ENCODE results near the gene DNASE1L3.
A peak's percentile ranks its signal among the peaks of the same experiment; 100 is the strongest.
"Not testable (repeated sequence)": the region's sequence is repeated elsewhere in the genome, so short reads cannot be mapped to it uniquely, and the experiment has no call there.

Gene DNASE1L3

GRCh38 chr3:58243976-58244585 is 33.3 kb upstream of the DNASE1L3 start:
- Histone ChIP-seq H3K9me3 (ENCODE audit: insufficient read depth, low read depth, low read length) (no peaks in the 10 kb centered on the region), H3K27ac (ENCODE audit: low read depth, low read length) (no peak overlapping the region), H3K27me3 (ENCODE audit: insufficient read depth, low read length) (peaks cover 7% of the 10 kb centered on the region), H3K4me1 (ENCODE audit: insufficient read depth, low read length) (0 out of 2 replicates have a peak, but pooled peaks cover 7% of the 10 kb centered on the region), H3K36me3 (ENCODE audit: insufficient read depth, low read length) (no peaks in the 10 kb centered on the region), H3K9ac (ENCODE audit: low read depth, low read length) (no peak overlapping the region), H3K4me3 (ENCODE audit: low read length) (no peak overlapping the region)
- 94% methylated on average over 6 of the region's 6 CpGs for WGBS

DNA sequence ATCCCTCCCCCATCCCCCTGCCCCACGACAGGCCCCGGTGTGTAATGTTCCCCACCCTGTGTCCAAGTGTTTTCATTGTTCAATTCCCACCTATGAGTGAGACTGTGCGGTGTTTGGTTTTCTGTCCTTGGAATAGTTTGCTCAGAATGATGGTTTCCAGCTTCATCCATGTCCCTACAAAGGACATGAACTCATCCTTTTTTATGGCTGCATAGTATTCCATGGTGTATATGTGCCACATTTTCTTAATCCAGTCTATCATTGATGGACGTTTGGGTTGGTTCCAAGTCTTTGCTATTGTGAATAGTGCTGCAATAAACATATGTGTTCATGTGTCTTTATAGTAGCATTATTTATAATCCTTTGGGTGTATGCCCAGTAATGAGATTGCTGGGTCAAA is 32.1 kb upstream of the DNASE1L3 start:
- H3K36me3 ChIP-seq (ENCODE audit: insufficient read depth, low read length); H3K9ac ChIP-seq (ENCODE audit: low read depth, low read length): not testable (repeated sequence)
- 95% methylated on average over 2 of the region's 4 CpGs for WGBS

DNA sequence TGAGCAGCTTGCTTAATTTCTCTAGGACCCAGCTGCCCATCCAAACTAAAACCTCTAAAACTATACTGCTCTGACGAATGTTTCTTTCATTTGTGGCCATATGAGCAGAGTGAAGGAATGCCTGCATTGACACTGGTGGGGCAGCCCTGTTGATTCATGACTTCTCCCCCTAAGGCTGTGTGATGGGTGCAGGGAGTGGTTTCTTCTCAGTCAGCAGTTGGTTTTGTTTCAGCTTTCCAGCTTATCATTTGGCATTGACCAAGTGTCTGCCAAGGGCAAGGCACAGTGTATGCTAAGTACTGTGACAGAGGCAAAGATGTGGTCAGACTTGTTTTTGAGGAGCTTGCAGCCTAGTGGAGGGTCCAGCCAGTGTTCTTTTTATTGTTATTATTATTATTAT is 31.6 kb upstream of the DNASE1L3 start:
- peaks cover 20% of the 10 kb centered on the region for H3K27me3 ChIP-seq (ENCODE audit: insufficient read depth, low read length)
- WGBS, result 69% methylated on average over 1 of the region's 1 CpG
- no peak overlapping the region for H3K4me3 ChIP-seq (ENCODE audit: low read length)
- 0 out of 2 replicates have a peak, but pooled peaks cover 7% of the 10 kb centered on the region for H3K4me1 ChIP-seq (ENCODE audit: insufficient read depth, low read length)
- no peaks in the 10 kb centered on the region for H3K9me3 ChIP-seq (ENCODE audit: insufficient read depth, low read depth, low read length)
- no peaks in the 10 kb centered on the region for H3K36me3 ChIP-seq (ENCODE audit: insufficient read depth, low read length)
- H3K27ac ChIP-seq (ENCODE audit: low read depth, low read length), result no peak overlapping the region
- no peak overlapping the region for H3K9ac ChIP-seq (ENCODE audit: low read depth, low read length)

More for the DNA sequence above, 32.1 kb upstream of the DNASE1L3 start:
- not testable (repeated sequence) for H3K4me3 ChIP-seq (ENCODE audit: low read length); H3K9me3 ChIP-seq (ENCODE audit: insufficient read depth, low read depth, low read length); H3K4me1 ChIP-seq (ENCODE audit: insufficient read depth, low read length); H3K27ac ChIP-seq (ENCODE audit: low read depth, low read length)
- peaks cover 20% of the 10 kb centered on the region for H3K27me3 ChIP-seq (ENCODE audit: insufficient read depth, low read length)

GRCh38 chr3:58241306-58242044 is 30.7 kb upstream of the DNASE1L3 start:
- Histone ChIP-seq H3K4me1 (ENCODE audit: insufficient read depth, low read length) (peaks cover 9% of the 10 kb centered on the region; the same call in 1 of the 2 replicates), H3K9ac (ENCODE audit: low read depth, low read length) (no peak overlapping the region), H3K27me3 (ENCODE audit: insufficient read depth, low read length) (peaks cover 28% of the 10 kb centered on the region), H3K9me3 (ENCODE audit: insufficient read depth, low read depth, low read length) (no peaks in the 10 kb centered on the region), H3K4me3 (ENCODE audit: low read length) (no peak overlapping the region), H3K36me3 (ENCODE audit: insufficient read depth, low read length) (no peaks in the 10 kb centered on the region), H3K27ac (ENCODE audit: low read depth, low read length) (no peak overlapping the region)
- WGBS, result 93% methylated on average over 4 of the region's 4 CpGs

GRCh38 chr3:58238830-58239229 is 28.1 kb upstream of the DNASE1L3 start:
- H3K36me3 ChIP-seq (ENCODE audit: insufficient read depth, low read length), result no peaks in the 10 kb centered on the region
- no peak overlapping the region for H3K27ac ChIP-seq (ENCODE audit: low read depth, low read length)
- 65% methylated on average over 6 of the region's 7 CpGs for WGBS
- H3K27me3 ChIP-seq (ENCODE audit: insufficient read depth, low read length), result peaks cover 50% of the 10 kb centered on the region
- peaks cover 6% of the 10 kb centered on the region; the same call in 1 of the 2 replicates for H3K4me1 ChIP-seq (ENCODE audit: insufficient read depth, low read length)
- peak overlapping the region; percentile 91 for H3K4me3 ChIP-seq (ENCODE audit: low read length)
- no peak overlapping the region for H3K9ac ChIP-seq (ENCODE audit: low read depth, low read length)
- H3K9me3 ChIP-seq (ENCODE audit: insufficient read depth, low read depth, low read length), result no peaks in the 10 kb centered on the region

GRCh38 chr3:58237941-58238681 is 27.3 kb upstream of the DNASE1L3 start:
- Histone ChIP-seq H3K4me1 (ENCODE audit: insufficient read depth, low read length) (peaks cover 6% of the 10 kb centered on the region; the same call in 1 of the 2 replicates), H3K9me3 (ENCODE audit: insufficient read depth, low read depth, low read length) (no peaks in the 10 kb centered on the region), H3K36me3 (ENCODE audit: insufficient read depth, low read length) (no peaks in the 10 kb centered on the region), H3K9ac (ENCODE audit: low read depth, low read length) (peak overlapping the region; percentile 67), H3K27ac (ENCODE audit: low read depth, low read length) (no peak overlapping the region), H3K27me3 (ENCODE audit: insufficient read depth, low read length) (peaks cover 50% of the 10 kb centered on the region), H3K4me3 (ENCODE audit: low read length) (peak overlapping the region; percentile 91)
- under 1% methylated on average over 53 of the region's 53 CpGs for WGBS

GRCh38 chr3:58237238-58237940 is 26.6 kb upstream of the DNASE1L3 start, which contains the start of gene ABHD6:
Gene ABHD6 (plus strand): TSS chr3:58237792. CDS start chr3:58256587, 18,795 bp downstream.
- Histone ChIP-seq H3K4me3 (ENCODE audit: low read length) (peak within 1 kb of the TSS; percentile 91), H3K9me3 (ENCODE audit: insufficient read depth, low read depth, low read length) (no peaks in the 10 kb centered on the region), H3K36me3 (ENCODE audit: insufficient read depth, low read length) (no peaks in the 10 kb centered on the region), H3K9ac (ENCODE audit: low read depth, low read length) (peak within 1 kb of the TSS; percentile 67), H3K4me1 (ENCODE audit: insufficient read depth, low read length) (peaks cover 6% of the 10 kb centered on the region; the same call in 1 of the 2 replicates), H3K27ac (ENCODE audit: low read depth, low read length) (peak within 1 kb of the TSS; percentile 50; the same call in 1 of the 2 replicates), H3K27me3 (ENCODE audit: insufficient read depth, low read length) (peaks cover 55% of the 10 kb centered on the region)
- WGBS, result under 1% methylated on average over 77 of the region's 77 CpGs

- Histone ChIP-seq H3K9me3 (ENCODE audit: insufficient read depth, low read depth, low read length) (no peaks in the 10 kb centered on the region), H3K4me1 (ENCODE audit: insufficient read depth, low read length) (peaks cover 6% of the 10 kb centered on the region; the same call in 1 of the 2 replicates), H3K4me3 (ENCODE audit: low read length) (peak overlapping the region; percentile 91), H3K36me3 (ENCODE audit: insufficient read depth, low read length) (no peaks in the 10 kb centered on the region), H3K27me3 (ENCODE audit: insufficient read depth, low read length) (peaks cover 57% of the 10 kb centered on the region), H3K9ac (ENCODE audit: low read depth, low read length) (peak overlapping the region; percentile 42; the same call in 1 of the 2 replicates), H3K27ac (ENCODE audit: low read depth, low read length) (no peak overlapping the region)
- 14% methylated on average over 24 of the region's 24 CpGs for WGBS
These were observed 25.9 kb upstream of the DNASE1L3 start for GRCh38 chr3:58236527-58237237.

- Histone ChIP-seq H3K27me3 (ENCODE audit: insufficient read depth, low read length) (peaks cover 61% of the 10 kb centered on the region), H3K4me3 (ENCODE audit: low read length) (no peak overlapping the region), H3K27ac (ENCODE audit: low read depth, low read length) (no peak overlapping the region), H3K4me1 (ENCODE audit: insufficient read depth, low read length) (peaks cover 6% of the 10 kb centered on the region; the same call in 1 of the 2 replicates), H3K9ac (ENCODE audit: low read depth, low read length) (no peak overlapping the region), H3K36me3 (ENCODE audit: insufficient read depth, low read length) (no peaks in the 10 kb centered on the region), H3K9me3 (ENCODE audit: insufficient read depth, low read depth, low read length) (no peaks in the 10 kb centered on the region)
- 80% methylated on average over 4 of the region's 4 CpGs for WGBS
These were observed 25.2 kb upstream of the DNASE1L3 start for GRCh38 chr3:58235970-58236369.

- H3K9ac ChIP-seq (ENCODE audit: low read depth, low read length), result no peak overlapping the region
- H3K4me1 ChIP-seq (ENCODE audit: insufficient read depth, low read length), result peaks cover 6% of the 10 kb centered on the region; the same call in 1 of the 2 replicates
- H3K4me3 ChIP-seq (ENCODE audit: low read length), result no peak overlapping the region
- WGBS, result 86% methylated on average over 2 of the region's 4 CpGs
- peaks cover 58% of the 10 kb centered on the region for H3K27me3 ChIP-seq (ENCODE audit: insufficient read depth, low read length)
- H3K36me3 ChIP-seq (ENCODE audit: insufficient read depth, low read length), result no peaks in the 10 kb centered on the region
- H3K27ac ChIP-seq (ENCODE audit: low read depth, low read length), result no peak overlapping the region
- H3K9me3 ChIP-seq (ENCODE audit: insufficient read depth, low read depth, low read length), result no peaks in the 10 kb centered on the region
These were observed 23.8 kb upstream of the DNASE1L3 start for GRCh38 chr3:58234516-58234931.

Data from HUES64 (cell line).